Testis (tissue), 2 donors: ENCODE data around the gene NSMCE3.

Experiments
- CTCF ChIP-seq, 3 experiments: fragments of 450-650 bp in 2 of 3; fragments of 200-600 bp in 1 of 3; sonication (generic) in 1 of 3; IDR thresholded peaks; one replicate each; pipeline ENCODE4 v1.5.1; 2016 to 2019; ENCODE audit warnings: antibody characterized with exemption in 3 of 3, mild to moderate bottlenecking in 2 of 3, moderate library complexity in 1 of 3
- POLR2A ChIP-seq: fragments of 450-650 bp; IDR thresholded peaks from one replicate; pipeline ENCODE4 v1.6.1; 2017; ENCODE audit warnings: antibody characterized with exemption, mild to moderate bottlenecking, moderate library complexity

GRCh38 chr15:29239395-29239794, 30.2 kb downstream of the NSMCE3 start:
- TF ChIP-seq CTCF (IDR thresholded peaks at IDR 0.05) (no peak), POLR2A (no peak)
